ENCODE measurements around the gene TMEM31. TPM values are rescaled to one million over a fixed set of nuclear protein-coding genes. Genes with fewer than 3 reads are reported as not detected.

Gene TMEM31
- total and polyA plus RNA-seq, 2 of the 8 experiments (the other 6 are each of a cell fraction or from before 2014, with no cell fraction given): 0.65 TPM; not detected in 1

DNA sequence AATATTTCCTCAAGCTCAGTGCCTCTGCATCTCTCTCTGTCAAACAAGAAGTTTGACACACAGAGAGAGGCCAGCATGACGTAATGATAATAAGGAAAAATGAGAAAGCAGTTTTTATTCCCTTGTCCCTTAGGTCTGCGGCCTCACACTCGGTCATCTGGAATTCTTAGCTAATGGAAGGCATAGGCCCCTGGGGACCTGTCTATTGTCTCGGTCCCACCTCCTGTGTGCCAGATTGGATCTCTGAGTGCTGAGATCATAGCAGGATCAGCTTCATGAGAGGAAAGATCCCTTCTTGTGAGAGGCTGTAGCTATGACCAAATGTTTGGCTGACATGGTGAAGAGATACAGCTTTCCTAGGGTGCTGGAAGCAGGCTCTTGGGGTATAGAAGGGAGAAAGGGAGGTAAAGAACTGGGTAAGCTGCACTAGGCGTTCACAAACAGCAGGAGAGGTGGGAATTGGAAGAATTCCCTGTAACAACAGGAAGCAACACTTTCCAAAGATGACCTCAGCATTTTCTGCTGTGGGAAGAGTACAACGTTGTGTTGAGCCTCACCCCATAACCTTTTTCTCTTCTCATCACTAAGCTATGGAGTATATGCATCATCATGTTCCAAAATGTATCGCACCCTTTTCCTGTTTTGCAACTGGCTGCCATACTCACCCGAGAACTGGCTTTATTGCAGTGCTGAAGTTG, 20.2 kb downstream of the TMEM31 start:
- H3K4me3 ChIP-seq (ENCODE audit: extremely low read depth in 1 of 4, insufficient read depth in 2 of 4, low read depth in 3 of 4, low read length in 4 of 4): no peak overlapping the region
- DNase-seq (ENCODE audit: low read depth in 1 of 2, low spot score in 2 of 2): no peak
- H2BK20ac ChIP-seq (ENCODE audit: low read length): no peak overlapping the region
- WGBS, 2 experiments (ENCODE audit: extremely low coverage in 1 of 2, insufficient coverage in 1 of 2, insufficient read length in 1 of 2, insufficient replicate concordance in 2 of 2, low coverage in 1 of 2, low lambda C conversion rate in 2 of 2, missing lambda C conversion rate in 1 of 2): 71% methylated on average over 8 of the region's 8 CpGs; no CpG with 5 or more reads in 1 of the 2 experiments
- peak overlapping the region; percentile 45; the same call in 1 of the 2 replicates for H2BK5ac ChIP-seq (ENCODE audit: low read depth, low read length)
- no peak overlapping the region for H3K56ac ChIP-seq (replicated peaks; ENCODE audit: insufficient read length, low read depth, low read length)
- H4K5ac ChIP-seq (ENCODE audit: insufficient read length, low read depth, low read length): no peak overlapping the region
- H2AK5ac ChIP-seq (ENCODE audit: low read depth, low read length): no peak overlapping the region
- no peaks in the 10 kb centered on the region; a peak in 1 of 7 replicates for H3K27me3 ChIP-seq (replicated peaks in 1 of 4; ENCODE audit: control insufficient read depth in 3 of 4, extremely low read depth in 1 of 4, insufficient read depth in 3 of 4, low read length in 3 of 4)
- H4K8ac ChIP-seq (ENCODE audit: extremely low read depth, insufficient read depth, low read length): no peak overlapping the region
- H4K91ac ChIP-seq (replicated peaks; ENCODE audit: insufficient read length, low read length): no peak overlapping the region
- no peak overlapping the region for H2BK15ac ChIP-seq (ENCODE audit: low read length)
- no peak overlapping the region for H2BK12ac ChIP-seq (ENCODE audit: low read depth, low read length)
- H3K4ac ChIP-seq (replicated peaks; ENCODE audit: insufficient read length, low read depth, low read length): no peak overlapping the region
- ChIA-PET CTCF (ENCODE audit: partially characterized antibody) (interaction anchor here (0.6 to 2.5 kb wide), 9 partner anchors 9 to 928 kb away, joined by 3 to 8 read pairs (median 4); partner anchors contain the start of gene TMEM31), POLR2A (ENCODE audit: partially characterized antibody) (interaction anchor here (0.9 to 4.6 kb wide), 10 partner anchors 9 to 53 kb away, joined by 3 to 26 read pairs (median 3); no protein-coding TSS in a partner anchor)
- peak overlapping the region; percentile 13 to 15; a peak in 1 of 4 replicates for H3K4me2 ChIP-seq (ENCODE audit: insufficient read depth in 1 of 2, low read depth in 2 of 2, low read length in 2 of 2)
- H3K4me1 ChIP-seq (replicated peaks in 1 of 4; ENCODE audit: control insufficient read depth in 3 of 4, insufficient read depth in 4 of 4, low read length in 3 of 4): peaks cover 7 to 22% (median 16%) of the 10 kb centered on the region in 4 experiments
- H4K20me1 ChIP-seq (replicated peaks in 1 of 2; ENCODE audit: control insufficient read depth in 1 of 2, insufficient read depth in 2 of 2, low read length in 2 of 2): no peaks in the 10 kb centered on the region
- peak; percentile 62 for FAIRE-seq
- no peaks in the 10 kb centered on the region for H3K9me3 ChIP-seq (ENCODE audit: insufficient read depth in 2 of 2, low read depth in 1 of 2, low read length in 1 of 2)
- no peak overlapping the region for H3K9ac ChIP-seq (replicated peaks in 1 of 4; ENCODE audit: extremely low read depth in 1 of 4, low read depth in 3 of 4, low read length in 3 of 4)
- H2AFZ ChIP-seq (ENCODE audit: low read length): no peak overlapping the region
- no peak overlapping the region for H3K18ac ChIP-seq (ENCODE audit: extremely low read depth, low read length)
- no peak overlapping the region for H2BK120ac ChIP-seq (replicated peaks; ENCODE audit: low read depth, low read length)
- H3K27ac ChIP-seq (ENCODE audit: low read depth, low read length): no peak overlapping the region
- H3K79me2 ChIP-seq (ENCODE audit: control insufficient read depth in 1 of 2, insufficient read depth in 2 of 2, low read length in 2 of 2): no peaks in the 10 kb centered on the region
- no peaks in the 10 kb centered on the region for H3K36me3 ChIP-seq (ENCODE audit: control insufficient read depth in 2 of 4, insufficient read depth in 4 of 4, low read length in 3 of 4)
- TF ChIP-seq, protein P1, sequence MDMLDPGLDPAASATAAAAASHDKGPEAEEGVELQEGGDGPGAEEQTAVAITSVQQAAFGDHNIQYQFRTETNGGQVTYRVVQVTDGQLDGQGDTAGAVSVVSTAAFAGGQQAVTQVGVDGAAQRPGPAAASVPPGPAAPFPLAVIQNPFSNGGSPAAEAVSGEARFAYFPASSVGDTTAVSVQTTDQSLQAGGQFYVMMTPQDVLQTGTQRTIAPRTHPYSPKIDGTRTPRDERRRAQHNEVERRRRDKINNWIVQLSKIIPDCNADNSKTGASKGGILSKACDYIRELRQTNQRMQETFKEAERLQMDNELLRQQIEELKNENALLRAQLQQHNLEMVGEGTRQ (IDR thresholded peaks at IDR 0.05; ENCODE audit: low read length): no peak
- TF ChIP-seq JUND (IDR thresholded peaks at IDR 0.05; ENCODE audit: low read length): no peak
- no peak overlapping the region for H3K23ac ChIP-seq (ENCODE audit: insufficient read length)
- H3K79me1 ChIP-seq (ENCODE audit: low read depth, low read length): no peaks in the 10 kb centered on the region
- no peaks in the 10 kb centered on the region for H3K23me2 ChIP-seq (ENCODE audit: low read depth, low read length)
- no peak overlapping the region for H3K14ac ChIP-seq (ENCODE audit: insufficient read length)
